Measurements from ENCODE around the gene ANKRD65.
"Not testable (repeated sequence)": the region's sequence is repeated elsewhere in the genome, so short reads cannot be mapped to it uniquely, and the experiment has no call there.

Gene ANKRD65

DNA sequence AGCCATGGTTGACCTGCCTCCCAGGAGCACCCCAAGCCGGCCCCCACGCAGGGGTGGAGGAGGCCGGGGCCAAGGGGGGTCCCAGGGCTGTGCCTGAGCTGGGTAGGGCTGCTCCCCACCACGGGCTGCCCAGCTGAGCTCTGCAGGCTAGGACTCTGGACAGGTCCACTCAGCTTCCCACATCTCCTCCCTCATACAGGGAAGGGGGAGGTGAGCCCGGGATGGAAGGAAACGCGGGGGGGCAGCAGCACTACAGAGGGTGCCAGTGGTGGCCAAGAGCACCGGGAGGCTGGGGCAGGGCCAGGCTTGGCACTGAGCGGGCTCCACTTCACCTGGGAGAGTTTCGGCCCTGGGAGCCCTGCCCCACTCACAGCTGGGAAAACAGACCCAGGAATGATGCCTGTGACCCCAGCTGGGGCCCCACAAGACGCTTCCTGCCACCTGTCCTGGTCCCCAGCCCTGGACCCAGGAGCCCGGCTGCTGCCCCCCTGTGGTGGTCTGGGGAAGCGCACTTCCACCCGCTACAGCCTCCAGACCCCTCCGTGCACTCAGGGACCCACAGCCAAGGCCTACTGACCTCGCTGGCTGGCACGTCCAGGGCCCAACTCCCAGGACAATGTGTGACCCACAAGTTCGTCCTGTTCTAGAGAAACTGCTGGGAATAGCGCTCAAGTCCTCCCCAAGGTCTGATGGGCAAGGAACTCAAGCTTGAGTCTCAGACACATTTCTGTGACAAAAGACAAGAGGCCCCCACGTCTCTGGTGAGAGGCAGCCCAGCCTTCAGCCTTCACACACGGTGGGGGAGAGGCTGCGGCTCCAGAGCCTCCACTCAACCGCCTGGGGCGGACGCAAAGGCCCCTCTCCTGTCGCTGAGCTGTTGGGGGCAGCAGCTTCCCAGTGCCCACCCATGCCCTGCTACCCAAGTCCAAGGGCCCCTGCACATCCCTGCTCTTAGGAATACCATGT is 49.0 kb downstream of the ANKRD65 start:
- DNase-seq, result peak; percentile 90
- Mint-ChIP-seq H3K4me1 (peaks cover 36% of the 10 kb centered on the region), H3K36me3 (ENCODE audit: low read depth) (peaks cover 2% of the 10 kb centered on the region), H3K4me3 (peak overlapping the region; percentile 51), H3K9me3 (no peaks in the 10 kb centered on the region), H3K27ac (peak overlapping the region; percentile 29), H3K27me3 (no peaks in the 10 kb centered on the region)
- ATAC-seq, result peak; percentile 35

GRCh38 chr1:1371364-1371745 is 49.7 kb downstream of the ANKRD65 start:
- peak; percentile 54 for DNase-seq
- Mint-ChIP-seq H3K36me3 (ENCODE audit: low read depth) (peaks cover 2% of the 10 kb centered on the region), H3K9me3 (no peaks in the 10 kb centered on the region), H3K27ac (no peak overlapping the region), H3K4me3 (peak overlapping the region; percentile 6), H3K27me3 (no peaks in the 10 kb centered on the region), H3K4me1 (peaks cover 36% of the 10 kb centered on the region)
- ATAC-seq, result peak; percentile 5

DNA sequence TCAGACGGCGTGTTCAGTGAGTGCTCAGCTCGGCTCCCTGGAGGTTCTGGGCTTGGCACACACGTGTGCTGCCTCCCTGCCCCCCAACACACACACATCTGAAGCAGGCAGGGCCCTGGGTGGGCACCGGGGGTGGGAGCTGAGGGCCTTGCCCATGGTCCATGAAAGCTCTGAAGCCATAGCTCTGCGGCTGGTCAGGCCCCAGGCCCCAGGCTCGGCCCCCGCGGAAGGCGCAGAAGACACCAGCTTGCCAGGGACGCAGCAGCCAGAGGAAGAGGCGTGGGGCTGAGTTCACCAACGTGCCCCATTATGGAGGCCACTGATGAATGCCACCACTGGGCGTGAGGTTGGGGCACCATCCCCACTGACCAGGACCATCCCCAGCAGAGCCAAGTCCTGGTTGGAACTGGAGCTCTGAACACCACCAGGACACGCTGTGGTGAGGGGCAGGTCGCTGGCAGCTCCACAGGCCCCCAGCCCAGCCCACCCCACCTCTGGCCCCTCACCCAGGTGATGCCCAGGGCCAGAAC is 50.2 kb downstream of the ANKRD65 start:
- Mint-ChIP-seq H3K27ac (no peak overlapping the region), H3K27me3 (no peaks in the 10 kb centered on the region), H3K4me3 (no peak overlapping the region), H3K4me1 (peaks cover 33% of the 10 kb centered on the region), H3K9me3 (no peaks in the 10 kb centered on the region), H3K36me3 (ENCODE audit: low read depth) (peaks cover 2% of the 10 kb centered on the region)
- no peak for DNase-seq
- ATAC-seq, result no peak

DNA sequence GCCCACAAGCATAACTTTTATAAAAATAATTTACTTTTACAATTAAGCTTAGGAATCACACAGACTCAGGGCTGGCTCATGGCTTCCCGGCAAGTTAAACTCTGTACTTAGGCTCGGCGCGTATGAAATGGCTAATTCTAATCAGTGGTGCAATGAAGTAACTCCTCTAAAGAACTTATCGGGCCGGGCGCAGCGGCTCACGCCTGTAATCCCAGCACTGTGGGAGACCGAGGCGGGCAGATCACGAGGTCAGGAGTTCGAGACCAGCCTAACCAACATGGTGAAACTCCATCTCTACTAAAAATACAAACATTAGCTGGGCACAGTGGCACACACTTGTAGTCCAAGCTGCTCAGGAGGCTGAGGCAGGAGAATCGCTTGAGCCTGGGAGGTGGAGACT is 51.0 kb downstream of the ANKRD65 start:
- not testable (repeated sequence) for H3K27me3 Mint-ChIP-seq; H3K27ac Mint-ChIP-seq; H3K9me3 Mint-ChIP-seq; H3K36me3 Mint-ChIP-seq (ENCODE audit: low read depth); H3K4me3 Mint-ChIP-seq; ATAC-seq; DNase-seq
- H3K4me1 Mint-ChIP-seq, result peaks cover 30% of the 10 kb centered on the region

Data from activated naive CD8-positive, alpha-beta T cell treated with anti-CD3 and anti-CD28 coated beads, Interleukin-2, amount 50 U/mL, for 24 hours (primary cell).